Keratinocyte (primary cell): Measurements from ENCODE around the gene TMEM266.

Source experiments
- EZH2 ChIP-seq: IDR thresholded peaks from one replicate; pipeline ENCODE4 v1.6.1; 2012; ENCODE audit warnings: inconsistent platforms, mild to moderate bottlenecking, low read length, moderate library complexity
- TF ChIP-seq, protein P1 (sequence below), 3 experiments: IDR thresholded peaks in 1 of 3; conservative IDR thresholded peaks in 1 of 3; optimal IDR thresholded peaks in 1 of 3; 2 replicates in 2 of 3; 3 replicates in 1 of 3; pipeline versions ENCODE3 to v1.5.1; 2011; ENCODE audit warnings: low read length in 3 of 3, mild to moderate bottlenecking in 3 of 3, moderate library complexity in 2 of 3, control low read depth in 1 of 3, inconsistent platforms in 1 of 3; ENCODE audit not compliant: insufficient read depth in 2 of 3; ENCODE audit errors: extremely low read depth in 1 of 3

DNA sequence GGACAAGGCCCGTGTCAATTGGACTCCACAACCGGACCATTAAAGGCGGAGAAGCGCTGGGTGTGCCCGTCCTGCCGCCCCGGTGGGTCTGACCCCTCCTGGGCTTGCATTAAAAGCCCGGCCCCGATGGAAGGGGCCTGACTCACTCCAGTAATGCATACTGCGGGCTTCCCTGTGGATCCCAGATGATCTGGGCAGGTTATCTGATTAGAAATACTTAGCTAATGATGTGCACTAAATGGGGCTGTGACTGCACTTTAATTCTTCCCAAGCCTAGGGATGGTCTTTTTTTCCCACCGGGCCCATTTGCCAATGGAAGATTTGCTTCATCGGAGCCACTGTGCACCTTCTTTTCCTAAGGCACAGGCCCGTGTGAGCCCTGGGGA is 124.9 kb downstream of the TMEM266 start:
- TF ChIP-seq, protein P1, sequence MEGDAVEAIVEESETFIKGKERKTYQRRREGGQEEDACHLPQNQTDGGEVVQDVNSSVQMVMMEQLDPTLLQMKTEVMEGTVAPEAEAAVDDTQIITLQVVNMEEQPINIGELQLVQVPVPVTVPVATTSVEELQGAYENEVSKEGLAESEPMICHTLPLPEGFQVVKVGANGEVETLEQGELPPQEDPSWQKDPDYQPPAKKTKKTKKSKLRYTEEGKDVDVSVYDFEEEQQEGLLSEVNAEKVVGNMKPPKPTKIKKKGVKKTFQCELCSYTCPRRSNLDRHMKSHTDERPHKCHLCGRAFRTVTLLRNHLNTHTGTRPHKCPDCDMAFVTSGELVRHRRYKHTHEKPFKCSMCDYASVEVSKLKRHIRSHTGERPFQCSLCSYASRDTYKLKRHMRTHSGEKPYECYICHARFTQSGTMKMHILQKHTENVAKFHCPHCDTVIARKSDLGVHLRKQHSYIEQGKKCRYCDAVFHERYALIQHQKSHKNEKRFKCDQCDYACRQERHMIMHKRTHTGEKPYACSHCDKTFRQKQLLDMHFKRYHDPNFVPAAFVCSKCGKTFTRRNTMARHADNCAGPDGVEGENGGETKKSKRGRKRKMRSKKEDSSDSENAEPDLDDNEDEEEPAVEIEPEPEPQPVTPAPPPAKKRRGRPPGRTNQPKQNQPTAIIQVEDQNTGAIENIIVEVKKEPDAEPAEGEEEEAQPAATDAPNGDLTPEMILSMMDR (optimal IDR thresholded peaks at IDR 0.05 in 1 of 3, IDR thresholded peaks at IDR 0.05 in 1 of 3, conservative IDR thresholded peaks at IDR 0.05 in 1 of 3; ENCODE audit: extremely low read depth in 1 of 3, insufficient read depth in 2 of 3, low read length in 3 of 3): no peak
- TF ChIP-seq EZH2: no peak
